ENCODE results near the gene NOXO1. TPM values are rescaled to one million over a fixed set of nuclear protein-coding genes. Genes with fewer than 3 reads are reported as not detected.

NOXO1 gene
- total and polyA plus RNA-seq, 2 donors (not counting 3 experiments of a cell fraction or from before 2014, with no cell fraction given), result 0.37 to 0.60 TPM

GRCh38 chr16:1960665-1961630 lies 20.3 kb downstream of the NOXO1 start:
- BruUV-seq (replicated peaks), result no TSS peak
- H3K9me1 ChIP-seq (replicated peaks; ENCODE audit: control insufficient read depth, extremely low read depth, insufficient read depth, low read length), result no peaks in the 10 kb centered on the region
- no peak overlapping the region for H3K27ac ChIP-seq (ENCODE audit: insufficient read depth, low read depth, low read length)
- H3K79me2 ChIP-seq (ENCODE audit: control insufficient read depth, insufficient read depth, low read length), result peaks cover 49% of the 10 kb centered on the region
- no peak overlapping the region for H3K9ac ChIP-seq (replicated peaks; ENCODE audit: extremely low read depth, insufficient read depth, low read length)
- peak overlapping the region in 1 of 3 experiments; percentile 63 for H3K4me3 ChIP-seq (replicated peaks in 1 of 3; ENCODE audit: insufficient read depth in 1 of 3, low read depth in 1 of 3, low read length in 3 of 3)
- peaks cover 8 to 17% of the 10 kb centered on the region in 2 experiments for H3K36me3 ChIP-seq (ENCODE audit: control insufficient read depth in 2 of 2, extremely low read depth in 1 of 2, insufficient read depth in 2 of 2, low read length in 2 of 2)
- intact Hi-C loops (cut with micrococcal nuclease), result no loop called here
- no peaks in the 10 kb centered on the region for H4K20me1 ChIP-seq (replicated peaks; ENCODE audit: control insufficient read depth, extremely low read depth, insufficient read depth, low read length)
- peaks cover 26% of the 10 kb centered on the region for H3K4me1 ChIP-seq (ENCODE audit: control insufficient read depth, extremely low read depth, insufficient read depth, low read length)
- ChIA-PET POLR2A (interaction anchor here (0.6 kb wide), 1 partner anchor 87 kb away, joined by 7 read pairs; no protein-coding TSS in a partner anchor), CTCF (interaction anchor here (0.6 to 2.2 kb wide), 3 partner anchors 15 to 180 kb away, joined by 4 to 9 read pairs (median 4); no protein-coding TSS in a partner anchor)
- H3K27me3 ChIP-seq (ENCODE audit: control insufficient read depth in 2 of 2, insufficient read depth in 2 of 2, low read length in 2 of 2), result no peaks in the 10 kb centered on the region
- DNase-seq (ENCODE audit: low read depth, low spot score) (peak; percentile 39), FAIRE-seq (peak; percentile 64)
- TF ChIP-seq POLR2AphosphoS5 (IDR thresholded peaks at IDR 0.05; ENCODE audit: insufficient read depth, low read depth, low read length) (peak; percentile 74), JUN (IDR thresholded peaks at IDR 0.05; ENCODE audit: borderline replicate concordance, insufficient read depth, insufficient read length, low read depth) (no peak), CTCF (IDR thresholded peaks at IDR 0.05; ENCODE audit: extremely low read depth in 1 of 2, insufficient read depth in 1 of 2, low read depth in 1 of 2, low read length in 2 of 2) (no peak), EZH2 (IDR thresholded peaks at IDR 0.05; ENCODE audit: borderline replicate concordance, low read depth, low read length, severe bottlenecking) (no peak), GATA2 (IDR thresholded peaks at IDR 0.05; ENCODE audit: insufficient read depth, insufficient read length, low read depth, low read length) (no peak), POLR2A (IDR thresholded peaks at IDR 0.05; ENCODE audit: low read depth, low read length) (peak; percentile 93), MAX (IDR thresholded peaks at IDR 0.05; ENCODE audit: insufficient read depth, insufficient read length) (no peak), FOS (IDR thresholded peaks at IDR 0.05; ENCODE audit: borderline replicate concordance, insufficient read depth, low read length) (no peak), MYC (IDR thresholded peaks at IDR 0.05; ENCODE audit: low read depth, low read length) (no peak)
- no peak overlapping the region for H2AFZ ChIP-seq (ENCODE audit: low read depth, low read length)
- H3K4me2 ChIP-seq (ENCODE audit: insufficient read depth, low read length), result peak overlapping the region; percentile 76
- dilution Hi-C loops (cut with MboI; ENCODE audit: extremely low pct_ligation_motif_present, low sequenced_read_pairs), result no loop called here
- H3K9me3 ChIP-seq (replicated peaks; ENCODE audit: control insufficient read depth, insufficient read depth, low read length), result no peaks in the 10 kb centered on the region

Measured in endothelial cell of umbilical vein (primary cell).